Pancreas (tissue), 10 donors: ENCODE data around the gene SMAD3. TPM values are rescaled to one million over a fixed set of nuclear protein-coding genes. Genes with fewer than 3 reads are reported as not detected.
A peak's percentile ranks its signal among the peaks of the same experiment; 100 is the strongest.

Experiments used
- ATAC-seq, 4 donors: fragments of 200-7000 bp; cut with Tn5 transposase; one replicate each; pipeline versions ENCODE4 v1.8.0 to v1.9.1; 2020; ENCODE audit warnings: mild to moderate bottlenecking in 4 of 4, moderate library complexity in 4 of 4
- DNase-seq, 6 donors: peaks; one replicate each; pipeline ENCODE4 v3.0.0-alpha.2; 2020
- FAIRE-seq: peaks from 2 replicates; lab custom pipeline; 2012; peaks lifted over from hg19 to GRCh38; lab: Jason Lieb, UNC
- H3K27ac ChIP-seq, 4 donors: fragments of 200-600 bp; sonication (generic); 1 replicate in 3 of 4; 2 replicates in 1 of 4; pipeline versions ENCODE4 v1.5.0 to v1.8.0; 2020
- H3K27me3 ChIP-seq, 4 donors: fragments of 200-600 bp; one replicate each; pipeline ENCODE4 v1.8.0; 2021
- H3K36me3 ChIP-seq, 3 donors: fragments of 200-600 bp; sonication (generic) in 1 of 3; one replicate each; pipeline versions ENCODE4 v1.5.0 to v1.8.0; 2020 to 2021
- H3K4me1 ChIP-seq, 3 donors: fragments of 200-600 bp; one replicate each; pipeline ENCODE4 v1.8.0; 2021
- H3K4me3 ChIP-seq, 4 donors: fragments of 200-600 bp; sonication (generic) in 2 of 4; one replicate each; pipeline versions ENCODE4 v1.5.0 to v1.8.0; 2020 to 2021
- H3K9me3 ChIP-seq, 4 donors: fragments of 200-600 bp; one replicate each; pipeline ENCODE4 v1.8.0; 2021
- CTCF ChIP-seq, 4 donors: fragments of 200-600 bp; sonication (generic) in 3 of 4; IDR thresholded peaks; one replicate each; pipeline versions ENCODE4 v1.5.0 to v1.8.0; 2021; ENCODE audit warnings: antibody characterized with exemption in 4 of 4
- WGBS, 2 donors: extraction: QIAGEN DNeasy Blood & Tissue Kit; methylation state at CpG; one replicate each; pipeline ENCODE4 v1.1.7; 2013; 5-methylcytosine and 5-hydroxymethylcytosine counted together
- intact Hi-C, 3 donors: fragments of 100-400 bp; cut with DNase I; formaldehyde crosslinking; loops; one replicate each; pipeline versions ENCODE4 v1.11.1 to v1.14.2; 2022
- polyA plus RNA-seq, 2 donors: library from polyadenylated mRNA; stranded (reverse); fragments of 200-250 nt; gene quantifications; one replicate each; pipeline ENCODE4 v1.2.3, GENCODE V29; 2013
- total RNA-seq, 6 donors: library from RNA; stranded (reverse); fragmentation: NEBNext Ultra II Directional in 4 of 6; extraction: Animal tissue kit (Norgen Biotek cat#: 25700) in 4 of 6; gene quantifications; one replicate each; pipeline versions ENCODE4 v1.2.1 to v1.2.4, GENCODE V29; 2021 to 2023
- donor health status: healthy with polysubstance abuse.
- donor health status: DM: no; HTN: no; CAD: no; lungs with moderate emphysema.
- donor health status: DM: no; HTN: no; CAD: no.
- donor health status: control.
- donor health status: control.
- donor health status: Bipolar disorder and iron deficiency.
- donor health status: DM: yes; HTN: yes; CAD: no.
- donor health status: DM: no; HTN: no; CAD: no.
- donor health status: DM: no; HTN: no; CAD: no.
- donor health status: DM: yes; HTN: yes; CAD: no.

The SMAD3 gene
- total and polyA plus RNA-seq, 8 donors = 7.9 to 42.5 (median 21.4) TPM

- H3K36me3 ChIP-seq = no peaks in the 10 kb centered on the region
- H3K4me1 ChIP-seq = peaks cover 39 to 82% (median 64%) of the 10 kb centered on the region in 3 donors
- peak overlapping the region in 3 of 4 donors; percentile 35 to 83 (median 71) for H3K27ac ChIP-seq
- intact Hi-C loops = no loop called here
- peak in 3 of 4 donors; percentile 54 to 76 (median 73) for ATAC-seq
- H3K9me3 ChIP-seq = no peaks in the 10 kb centered on the region
- no peak for DNase-seq
- no peak for TF ChIP-seq CTCF (IDR thresholded peaks at IDR 0.05)
- H3K27me3 ChIP-seq = no peaks in the 10 kb centered on the region
- H3K4me3 ChIP-seq = no peak overlapping the region
- no peak for FAIRE-seq
- WGBS, 2 donors = 12 to 13% methylated on average over 4 of the region's 4 CpGs
These were observed 70.1 kb downstream of the SMAD3 start for GRCh38 chr15:67135494-67135893.

GRCh38 chr15:67136802-67137201 lies 71.4 kb downstream of the SMAD3 start:
- no peak for FAIRE-seq
- Histone ChIP-seq H3K9me3 (no peaks in the 10 kb centered on the region), H3K4me1 (peaks cover 39 to 81% (median 70%) of the 10 kb centered on the region in 3 donors), H3K36me3 (no peaks in the 10 kb centered on the region), H3K4me3 (no peak overlapping the region), H3K27me3 (no peaks in the 10 kb centered on the region), H3K27ac (peak overlapping the region in 2 of 4 donors; percentile 57 to 71)
- no peak for ATAC-seq
- intact Hi-C loops = no loop called here
- no peak for DNase-seq
- WGBS, 2 donors = 91 to 92% methylated on average over 3 of the region's 3 CpGs
- no peak for TF ChIP-seq CTCF (IDR thresholded peaks at IDR 0.05)

GRCh38 chr15:67137319-67137718 lies 71.9 kb downstream of the SMAD3 start:
- Histone ChIP-seq H3K9me3 (no peaks in the 10 kb centered on the region), H3K36me3 (no peaks in the 10 kb centered on the region), H3K27ac (peak overlapping the region in 2 of 4 donors; percentile 57 to 77), H3K4me1 (peaks cover 41 to 82% (median 72%) of the 10 kb centered on the region in 3 donors), H3K4me3 (no peak overlapping the region), H3K27me3 (no peaks in the 10 kb centered on the region)
- WGBS, 2 donors = 80 to 83% methylated on average over 1 of the region's 1 CpG
- DNase-seq (no peak), ATAC-seq (no peak), FAIRE-seq (no peak)
- no peak for TF ChIP-seq CTCF (IDR thresholded peaks at IDR 0.05)
- intact Hi-C loops = no loop called here

DNA sequence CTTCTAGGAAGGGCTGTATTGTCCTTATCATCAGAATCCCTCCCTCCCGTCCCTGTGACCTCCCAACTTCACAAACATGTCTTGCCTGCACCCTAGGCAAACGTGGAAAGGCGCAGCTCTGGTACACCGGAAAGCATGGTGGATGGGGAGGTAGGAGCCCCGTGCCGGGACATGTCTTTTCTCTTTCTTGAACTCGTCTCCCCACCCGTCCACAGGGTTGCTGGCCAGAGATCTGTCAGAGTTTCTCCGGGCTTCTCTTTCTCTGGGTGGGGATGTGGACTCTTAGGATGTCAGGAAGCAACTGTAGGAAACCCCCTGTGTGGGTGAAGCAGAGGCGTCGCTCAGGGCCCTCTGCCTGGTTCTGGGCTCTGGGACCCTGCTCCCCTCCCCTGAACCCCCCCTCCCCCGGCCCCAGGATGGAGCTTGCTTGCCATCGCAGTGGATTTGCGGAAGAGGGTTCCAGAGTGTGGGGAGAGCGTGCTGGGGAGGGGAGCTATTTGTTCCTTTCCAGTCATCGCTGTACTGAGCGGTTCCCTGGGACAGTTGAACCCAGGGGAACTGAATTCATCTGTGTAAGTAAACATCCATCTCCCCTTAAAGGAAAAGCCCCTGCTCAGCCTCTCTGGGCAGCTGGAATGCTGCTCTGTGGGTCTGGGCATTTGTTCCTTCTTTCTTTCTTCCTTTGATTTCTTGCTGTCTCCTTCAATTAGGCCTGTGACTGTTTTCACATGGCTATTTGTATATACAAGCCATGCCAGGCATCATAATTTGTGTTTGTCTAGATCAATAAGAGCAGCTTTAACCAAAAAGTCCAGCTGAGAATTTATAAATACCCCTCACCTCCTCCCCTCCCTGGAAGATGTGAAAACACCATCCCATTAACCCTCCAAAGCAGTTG lies 72.8 kb downstream of the SMAD3 start:
- intact Hi-C loops = no loop called here
- FAIRE-seq (no peak), ATAC-seq (no peak), DNase-seq (no peak)
- Histone ChIP-seq H3K4me3 (no peak overlapping the region), H3K27me3 (no peaks in the 10 kb centered on the region), H3K36me3 (no peaks in the 10 kb centered on the region), H3K4me1 (peaks cover 38 to 78% (median 77%) of the 10 kb centered on the region in 3 donors), H3K27ac (peak overlapping the region; percentile 46 to 77 (median 61)), H3K9me3 (no peaks in the 10 kb centered on the region)
- 66 to 68% methylated on average over 17 of the region's 17 CpGs for WGBS, 2 donors
- TF ChIP-seq CTCF (IDR thresholded peaks at IDR 0.05) = no peak
